ENCODE data around the gene TM9SF3.

TM9SF3 gene

DNA sequence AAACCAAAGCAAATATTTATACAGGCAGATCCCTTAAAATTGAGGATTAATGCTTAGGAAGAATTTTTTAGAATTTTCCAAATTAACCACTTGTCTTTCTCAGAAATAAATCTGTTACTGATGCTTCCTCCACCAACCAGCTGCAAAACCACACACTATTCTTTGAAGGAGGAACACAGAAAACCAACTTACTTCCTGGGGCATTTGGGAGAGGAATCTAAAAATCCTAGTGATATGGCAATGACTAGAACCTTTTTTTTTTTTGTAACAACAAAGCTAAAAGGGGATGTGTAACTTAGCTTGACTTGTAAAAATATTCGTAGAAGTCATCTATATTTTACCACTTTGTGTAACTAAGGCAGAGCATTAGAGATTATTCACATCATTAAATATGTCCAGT is 5.1 kb upstream of the TM9SF3 start:
- no peak for DNase-seq (ENCODE audit: low read depth)

DNA sequence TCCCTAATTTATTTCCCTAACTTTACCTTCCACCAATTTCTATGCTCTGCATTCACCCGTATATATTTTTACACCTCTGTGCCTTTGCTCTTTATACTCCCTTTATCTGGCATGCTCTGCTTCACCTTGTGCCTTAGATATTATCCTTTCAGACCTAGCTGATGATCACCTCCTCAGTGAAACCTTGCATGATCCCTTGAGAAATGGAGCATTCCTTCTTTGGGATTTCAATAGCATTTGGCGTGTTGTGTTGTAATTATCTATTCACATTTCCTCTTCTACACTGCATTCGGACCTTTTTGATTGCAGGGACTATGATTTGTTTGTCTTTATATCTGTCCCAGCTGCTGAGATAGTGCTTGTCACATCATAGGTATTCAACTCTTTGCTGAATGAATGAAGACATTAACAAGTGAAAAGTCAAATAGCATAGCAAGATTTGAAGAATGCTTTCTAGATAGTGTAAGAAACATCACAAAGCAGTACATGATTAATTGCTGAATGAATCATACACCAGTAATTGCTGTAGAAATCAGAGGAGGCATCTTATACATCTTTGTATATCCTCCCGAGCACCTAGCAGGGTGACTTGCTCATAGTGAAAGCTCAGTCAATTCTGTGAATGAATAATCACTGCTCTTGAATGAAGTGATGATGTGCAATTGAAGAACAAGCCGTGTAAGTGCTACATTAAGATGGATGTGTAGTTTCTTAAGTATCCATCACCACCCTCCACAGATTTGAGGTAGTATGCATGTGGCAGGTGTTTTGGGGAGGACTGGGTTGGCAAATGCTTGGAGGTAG is 2.0 kb upstream of the TM9SF3 start:
- TF ChIP-seq, protein P1, sequence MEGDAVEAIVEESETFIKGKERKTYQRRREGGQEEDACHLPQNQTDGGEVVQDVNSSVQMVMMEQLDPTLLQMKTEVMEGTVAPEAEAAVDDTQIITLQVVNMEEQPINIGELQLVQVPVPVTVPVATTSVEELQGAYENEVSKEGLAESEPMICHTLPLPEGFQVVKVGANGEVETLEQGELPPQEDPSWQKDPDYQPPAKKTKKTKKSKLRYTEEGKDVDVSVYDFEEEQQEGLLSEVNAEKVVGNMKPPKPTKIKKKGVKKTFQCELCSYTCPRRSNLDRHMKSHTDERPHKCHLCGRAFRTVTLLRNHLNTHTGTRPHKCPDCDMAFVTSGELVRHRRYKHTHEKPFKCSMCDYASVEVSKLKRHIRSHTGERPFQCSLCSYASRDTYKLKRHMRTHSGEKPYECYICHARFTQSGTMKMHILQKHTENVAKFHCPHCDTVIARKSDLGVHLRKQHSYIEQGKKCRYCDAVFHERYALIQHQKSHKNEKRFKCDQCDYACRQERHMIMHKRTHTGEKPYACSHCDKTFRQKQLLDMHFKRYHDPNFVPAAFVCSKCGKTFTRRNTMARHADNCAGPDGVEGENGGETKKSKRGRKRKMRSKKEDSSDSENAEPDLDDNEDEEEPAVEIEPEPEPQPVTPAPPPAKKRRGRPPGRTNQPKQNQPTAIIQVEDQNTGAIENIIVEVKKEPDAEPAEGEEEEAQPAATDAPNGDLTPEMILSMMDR (IDR thresholded peaks at IDR 0.05; ENCODE audit: control insufficient read depth, insufficient read depth, low read depth, low read length, missing control alignments) = no peak
- no peak overlapping the region for H3K4me3 ChIP-seq (ENCODE audit: control insufficient read depth, low read depth, low read length)
- no peak for DNase-seq (ENCODE audit: low read depth)

More for the DNA sequence above, 5.1 kb upstream of the TM9SF3 start:
- no peak overlapping the region for H3K4me3 ChIP-seq (ENCODE audit: control insufficient read depth, low read depth, low read length)
- TF ChIP-seq, protein P1 (IDR thresholded peaks at IDR 0.05; ENCODE audit: control insufficient read depth, insufficient read depth, low read depth, low read length, missing control alignments) = no peak

DNA sequence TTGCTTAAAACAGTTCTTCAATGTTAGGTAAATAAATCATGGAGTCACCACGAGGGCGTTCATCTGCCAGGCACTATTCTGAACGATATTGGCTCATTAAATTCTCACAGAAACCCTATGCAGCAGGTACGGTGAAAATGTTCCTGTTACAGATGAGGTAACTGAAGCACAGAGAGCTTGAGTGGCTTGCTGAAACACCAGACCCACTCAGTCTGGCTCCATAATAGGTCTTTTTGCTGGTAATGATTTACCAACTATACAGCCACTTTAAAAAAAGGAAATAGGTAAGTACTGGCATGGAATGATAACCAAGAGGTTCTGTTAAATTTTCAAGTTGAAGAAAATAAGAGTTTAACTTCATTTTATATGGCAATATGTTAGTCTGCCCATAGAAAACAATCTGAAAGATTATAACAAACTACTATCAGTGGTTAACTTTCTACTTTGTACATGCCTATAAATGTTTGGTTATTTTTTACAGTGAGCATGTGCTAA is 1.3 kb upstream of the TM9SF3 start:
- TF ChIP-seq, protein P1 (IDR thresholded peaks at IDR 0.05; ENCODE audit: control insufficient read depth, insufficient read depth, low read depth, low read length, missing control alignments) = no peak
- peak overlapping the region; percentile 100 for H3K4me3 ChIP-seq (ENCODE audit: control insufficient read depth, low read depth, low read length)
- no peak for DNase-seq (ENCODE audit: low read depth)

DNA sequence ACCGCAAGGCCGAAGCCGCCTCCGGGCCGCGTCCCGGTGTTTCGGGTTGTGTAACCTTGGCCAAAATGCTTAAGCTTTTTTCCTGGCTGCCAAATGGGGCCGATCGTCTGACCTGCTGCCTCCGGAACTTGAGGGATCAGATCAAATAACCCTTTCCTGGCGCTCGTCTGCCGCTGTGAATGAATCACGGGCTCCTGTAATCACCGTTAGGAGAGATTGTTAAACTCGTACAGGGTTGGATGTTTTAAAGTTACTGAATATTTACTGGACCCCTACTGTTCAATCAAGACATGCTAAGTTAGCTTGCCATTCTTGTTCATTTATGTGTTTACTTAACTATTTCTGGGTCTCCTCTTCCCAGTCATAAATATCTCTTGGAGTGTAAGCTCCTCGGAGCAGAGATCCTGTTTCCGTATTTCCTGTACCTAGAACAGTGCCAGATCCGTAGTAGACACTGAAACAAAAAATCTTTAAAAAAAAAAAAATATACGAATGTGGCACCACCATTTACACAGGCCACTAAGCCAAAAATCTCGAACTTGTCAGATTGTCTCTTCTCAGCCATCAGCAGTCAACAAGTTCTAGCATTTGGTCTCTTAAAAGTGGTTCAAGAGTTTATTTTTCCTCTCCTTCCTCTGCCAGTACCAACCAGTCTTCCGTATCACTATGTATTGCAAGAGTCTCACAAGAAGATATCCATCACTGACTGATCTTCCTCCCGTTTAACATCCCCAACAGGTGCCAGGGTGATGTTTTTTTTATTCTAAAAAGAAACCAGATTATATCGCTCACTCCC is 650 bp upstream of the TM9SF3 start:
- peak overlapping the region; percentile 100 for H3K4me3 ChIP-seq (ENCODE audit: control insufficient read depth, low read depth, low read length)
- TF ChIP-seq, protein P1 (IDR thresholded peaks at IDR 0.05; ENCODE audit: control insufficient read depth, insufficient read depth, low read depth, low read length, missing control alignments) = no peak
- DNase-seq (ENCODE audit: low read depth) = peak; percentile 34

DNA sequence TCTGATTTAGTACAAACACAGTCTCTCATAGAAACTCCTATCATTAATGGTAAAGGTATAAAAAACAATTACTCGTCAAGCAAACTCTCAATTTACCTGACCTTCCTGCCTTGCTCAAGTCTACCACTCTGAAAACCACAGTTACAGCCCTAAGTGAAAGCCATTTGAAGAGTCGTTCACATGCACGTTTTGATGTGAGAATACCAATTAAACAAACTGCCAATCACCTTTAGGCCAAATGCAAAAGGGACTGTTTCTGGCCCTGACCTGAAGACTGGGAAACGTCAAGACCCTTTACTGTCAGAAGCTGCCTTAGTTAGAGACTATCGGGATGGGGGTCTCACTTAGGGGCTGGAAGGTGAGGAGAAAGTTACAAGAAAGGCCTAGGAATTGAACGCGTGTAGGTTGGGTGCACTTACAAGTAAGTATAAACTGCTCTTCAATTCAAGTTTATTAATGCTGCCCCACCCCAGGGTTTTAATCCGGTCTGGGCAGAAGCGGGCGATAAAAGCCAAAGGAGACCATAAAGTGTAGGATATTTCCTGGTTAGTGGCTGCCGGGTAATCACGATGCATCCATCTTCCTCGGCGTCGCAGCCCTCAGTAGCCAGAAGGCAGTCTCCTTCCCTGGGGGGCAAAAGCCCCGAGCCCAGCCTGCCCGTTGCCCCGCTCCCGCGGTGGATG is 935 bp downstream of the TM9SF3 start:
- peak overlapping the region; percentile 100 for H3K4me3 ChIP-seq (ENCODE audit: control insufficient read depth, low read depth, low read length)
- DNase-seq (ENCODE audit: low read depth) = no peak
- TF ChIP-seq, protein P1 (IDR thresholded peaks at IDR 0.05; ENCODE audit: control insufficient read depth, insufficient read depth, low read depth, low read length, missing control alignments) = no peak

DNA sequence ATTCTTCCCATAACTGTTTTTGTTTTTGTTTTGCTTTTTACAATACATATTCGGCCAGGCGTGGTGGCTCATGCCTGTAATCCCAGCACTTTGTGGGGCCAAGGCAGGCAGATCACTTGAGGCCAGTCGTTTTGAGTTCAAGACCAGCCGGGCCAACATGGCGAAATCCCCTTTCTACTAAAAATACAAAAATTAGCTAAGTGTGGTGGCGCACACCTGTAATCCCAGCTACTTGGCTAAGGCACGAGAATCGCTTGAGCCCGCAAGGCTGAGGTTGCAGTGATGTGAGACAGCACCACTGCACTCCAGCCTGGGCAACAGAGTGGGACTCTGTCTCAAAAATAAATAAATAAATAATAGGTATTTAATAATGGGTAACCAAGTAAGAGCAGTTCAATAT is 2.3 kb downstream of the TM9SF3 start:
- H3K4me3 ChIP-seq (ENCODE audit: control insufficient read depth, low read depth, low read length) = no peak overlapping the region
- TF ChIP-seq, protein P1 (IDR thresholded peaks at IDR 0.05; ENCODE audit: control insufficient read depth, insufficient read depth, low read depth, low read length, missing control alignments) = no peak
- no peak for DNase-seq (ENCODE audit: low read depth)

Measured in AG09309 (cell line).